HUES48 (cell line): ENCODE data around the gene WSCD2.

Experiments
- H3K27ac ChIP-seq: one replicate; pipeline ENCODE4 v1.7.0; 2013; ENCODE audit warnings: low read depth, low read length, inconsistent platforms
- H3K27me3 ChIP-seq: 2 replicates; pipeline ENCODE4 v1.6.1; 2013; ENCODE audit warnings: mild to moderate bottlenecking, low read length; ENCODE audit not compliant: control insufficient read depth, insufficient read depth
- H3K36me3 ChIP-seq: 2 replicates; pipeline ENCODE4 v1.6.1; 2013; ENCODE audit warnings: low read length; ENCODE audit not compliant: control insufficient read depth, insufficient read depth
- H3K4me1 ChIP-seq: 2 replicates; pipeline ENCODE4 v1.6.1; 2013; ENCODE audit warnings: mild to moderate bottlenecking, low read length; ENCODE audit not compliant: control insufficient read depth, insufficient read depth
- H3K4me3 ChIP-seq: 2 replicates; pipeline ENCODE4 v1.5.1; 2013; ENCODE audit warnings: mild to moderate bottlenecking, low read depth, low read length
- H3K9ac ChIP-seq: 2 replicates; pipeline ENCODE4 v1.6.1; 2013; ENCODE audit warnings: mild to moderate bottlenecking, low read depth, low read length, moderate library complexity
- H3K9me3 ChIP-seq: 2 replicates; pipeline ENCODE4 v1.6.1; 2013; ENCODE audit warnings: low read length; ENCODE audit not compliant: control insufficient read depth, insufficient read depth

WSCD2 gene

DNA sequence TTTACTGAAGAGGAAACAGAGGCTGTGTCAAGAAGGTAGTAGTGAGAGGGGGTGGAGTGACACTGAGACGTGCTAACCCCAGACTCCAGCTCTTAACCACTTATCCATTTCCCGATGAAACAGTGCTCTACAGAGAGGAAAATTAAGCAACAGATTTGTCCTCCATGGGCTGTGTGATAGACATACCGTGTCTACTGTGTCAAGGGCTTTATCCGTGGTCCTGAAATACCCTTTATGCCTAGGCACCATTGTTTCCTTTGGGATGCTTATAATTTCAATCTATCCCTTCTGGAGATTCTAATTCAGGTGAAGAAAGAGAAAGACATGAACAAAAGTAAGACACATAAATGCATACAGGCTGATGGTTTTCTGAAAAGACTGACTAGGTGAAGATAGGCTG, 138.4 kb downstream of the WSCD2 start:
- no peak overlapping the region for H3K9ac ChIP-seq

GRCh38 chr12:108268397-108268796, 139.3 kb downstream of the WSCD2 start:
- Histone ChIP-seq H3K27me3 (no peaks in the 10 kb centered on the region), H3K9me3 (no peaks in the 10 kb centered on the region), H3K9ac (no peak overlapping the region), H3K27ac (no peak overlapping the region), H3K4me1 (no peaks in the 10 kb centered on the region), H3K36me3 (no peaks in the 10 kb centered on the region), H3K4me3 (no peak overlapping the region)

More for the DNA sequence above, 138.4 kb downstream of the WSCD2 start:
- Histone ChIP-seq H3K36me3 (no peaks in the 10 kb centered on the region), H3K4me3 (no peak overlapping the region), H3K4me1 (no peaks in the 10 kb centered on the region), H3K27me3 (no peaks in the 10 kb centered on the region), H3K9me3 (no peaks in the 10 kb centered on the region), H3K27ac (no peak overlapping the region)

GRCh38 chr12:108269224-108269623, 140.1 kb downstream of the WSCD2 start:
- H3K27ac ChIP-seq: no peak overlapping the region
- H3K27me3 ChIP-seq: no peaks in the 10 kb centered on the region
- no peaks in the 10 kb centered on the region for H3K4me1 ChIP-seq
- H3K36me3 ChIP-seq: no peaks in the 10 kb centered on the region
- H3K9ac ChIP-seq: no peak overlapping the region
- no peaks in the 10 kb centered on the region for H3K9me3 ChIP-seq
- no peak overlapping the region for H3K4me3 ChIP-seq

GRCh38 chr12:108270035-108270848, 141.2 kb downstream of the WSCD2 start:
- Histone ChIP-seq H3K36me3 (no peaks in the 10 kb centered on the region), H3K9ac (no peak overlapping the region), H3K9me3 (no peaks in the 10 kb centered on the region), H3K27ac (no peak overlapping the region), H3K4me3 (no peak overlapping the region), H3K27me3 (no peaks in the 10 kb centered on the region), H3K4me1 (no peaks in the 10 kb centered on the region)

DNA sequence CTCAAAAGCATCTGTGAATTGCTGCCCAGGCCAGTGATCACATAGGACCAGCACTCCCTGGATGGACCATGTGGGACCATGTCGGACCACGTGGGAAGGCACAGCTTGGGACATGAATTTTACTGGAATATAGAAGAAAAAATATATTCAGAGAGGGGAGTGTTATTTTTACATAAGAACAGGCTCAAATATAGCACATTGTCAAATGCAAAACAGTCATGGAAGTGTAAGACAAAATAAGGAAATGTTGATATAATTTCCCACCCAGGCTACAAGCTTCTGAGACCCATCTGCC, 141.7 kb downstream of the WSCD2 start:
- Histone ChIP-seq H3K4me3 (no peak overlapping the region), H3K9ac (no peak overlapping the region), H3K27me3 (no peaks in the 10 kb centered on the region), H3K27ac (no peak overlapping the region), H3K36me3 (no peaks in the 10 kb centered on the region), H3K9me3 (no peaks in the 10 kb centered on the region), H3K4me1 (peaks cover 4% of the 10 kb centered on the region; the same call in 1 of the 2 replicates)

GRCh38 chr12:108271951-108272872, 143.1 kb downstream of the WSCD2 start:
- Histone ChIP-seq H3K4me1 (peaks cover 4% of the 10 kb centered on the region; the same call in 1 of the 2 replicates), H3K27ac (no peak overlapping the region), H3K9ac (no peak overlapping the region), H3K4me3 (no peak overlapping the region), H3K9me3 (no peaks in the 10 kb centered on the region), H3K27me3 (no peaks in the 10 kb centered on the region), H3K36me3 (no peaks in the 10 kb centered on the region)

DNA sequence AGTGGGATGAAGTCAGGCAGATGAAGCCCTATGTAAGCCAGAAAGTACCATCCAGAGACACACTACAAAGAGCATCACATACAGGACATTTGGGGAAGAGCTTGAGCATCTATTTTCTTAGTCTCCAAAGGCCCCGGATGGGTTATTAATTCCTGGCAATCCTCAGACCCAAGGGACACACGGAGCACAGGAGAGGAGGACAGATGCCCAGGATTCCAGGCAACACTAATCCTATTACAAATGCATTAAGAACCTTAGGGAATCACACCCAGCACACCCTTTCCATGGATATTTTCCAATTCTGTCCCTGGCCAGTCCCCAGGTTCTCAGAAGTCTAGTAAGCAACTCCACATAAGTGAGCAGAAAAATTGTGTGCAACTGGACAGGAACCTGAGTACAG, 144.1 kb downstream of the WSCD2 start:
- no peak overlapping the region for H3K4me3 ChIP-seq
- H3K27me3 ChIP-seq: no peaks in the 10 kb centered on the region
- H3K9ac ChIP-seq: no peak overlapping the region
- no peaks in the 10 kb centered on the region for H3K9me3 ChIP-seq
- H3K27ac ChIP-seq: no peak overlapping the region
- peaks cover 4% of the 10 kb centered on the region; the same call in 1 of the 2 replicates for H3K4me1 ChIP-seq
- H3K36me3 ChIP-seq: no peaks in the 10 kb centered on the region

DNA sequence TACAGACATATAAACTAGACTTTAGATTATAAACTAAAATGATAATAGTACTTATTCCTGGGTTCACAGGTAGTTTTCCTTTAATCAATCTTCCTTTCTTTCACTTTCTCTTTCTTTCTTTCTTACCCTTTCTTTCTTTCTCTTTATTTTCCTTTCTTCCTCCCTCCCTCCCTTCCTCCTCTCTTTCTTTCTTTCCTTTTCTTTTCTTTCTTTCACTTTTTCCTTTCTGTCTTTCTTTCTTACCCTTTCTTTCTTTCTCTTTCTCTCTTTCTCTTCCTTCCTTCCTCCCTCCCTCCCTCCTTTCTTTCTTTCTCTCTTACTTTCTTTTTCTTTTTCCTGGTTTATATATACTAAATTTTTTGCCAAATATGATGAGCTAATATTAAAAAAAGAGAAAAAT, 148.5 kb downstream of the WSCD2 start:
- Histone ChIP-seq H3K27me3 (no peaks in the 10 kb centered on the region), H3K9ac (no peak overlapping the region), H3K9me3 (no peaks in the 10 kb centered on the region), H3K27ac (no peak overlapping the region), H3K36me3 (no peaks in the 10 kb centered on the region), H3K4me3 (no peak overlapping the region), H3K4me1 (peaks cover 4% of the 10 kb centered on the region; the same call in 1 of the 2 replicates)

DNA sequence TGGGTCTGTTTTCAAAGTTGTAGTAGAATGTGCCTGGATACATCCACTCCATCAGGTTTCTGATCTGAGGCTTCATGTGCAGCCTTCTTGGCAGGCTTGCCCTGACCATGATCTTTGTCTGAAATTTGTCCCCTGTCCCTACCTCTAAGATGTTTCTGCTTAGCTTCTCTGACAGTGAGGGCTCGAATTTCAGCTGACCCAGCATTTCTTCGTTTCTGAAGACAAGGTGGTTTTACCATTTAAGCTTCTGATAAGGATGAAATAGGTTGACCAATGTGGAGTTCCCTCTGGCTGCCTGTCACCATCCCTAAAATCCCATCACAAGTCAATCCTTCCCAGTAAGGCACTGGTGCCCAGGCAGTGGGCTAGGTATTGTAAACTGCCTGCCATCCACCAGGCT, 153.1 kb downstream of the WSCD2 start:
- no peak overlapping the region for H3K9ac ChIP-seq
- no peaks in the 10 kb centered on the region for H3K27me3 ChIP-seq
- no peaks in the 10 kb centered on the region for H3K36me3 ChIP-seq

DNA sequence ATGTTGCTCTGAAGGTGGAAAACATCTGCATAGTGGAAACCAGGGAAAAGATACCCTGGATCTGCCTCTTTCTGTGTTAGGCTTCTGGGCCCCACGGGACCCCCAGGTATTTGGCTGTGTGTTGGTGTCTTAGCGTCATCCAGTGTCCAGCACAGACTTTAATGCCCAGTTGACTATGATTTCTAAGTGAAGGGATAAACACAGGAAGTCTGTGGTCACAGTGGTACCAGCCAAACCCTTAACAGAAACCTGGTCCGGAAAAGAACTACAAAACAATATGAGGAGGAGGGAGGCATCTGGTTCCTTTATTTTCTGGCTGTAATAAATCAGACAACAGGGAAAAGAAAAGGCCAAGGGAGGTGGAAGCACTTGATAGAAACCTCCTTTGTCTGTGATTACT, 153.6 kb downstream of the WSCD2 start:
- no peak overlapping the region for H3K9ac ChIP-seq
- peaks cover 16% of the 10 kb centered on the region for H3K4me1 ChIP-seq
- H3K9me3 ChIP-seq: no peaks in the 10 kb centered on the region
- H3K36me3 ChIP-seq: no peaks in the 10 kb centered on the region
- H3K27me3 ChIP-seq: no peaks in the 10 kb centered on the region
- H3K27ac ChIP-seq: no peak overlapping the region
- no peak overlapping the region for H3K4me3 ChIP-seq

More for the DNA sequence above, 153.1 kb downstream of the WSCD2 start:
- no peaks in the 10 kb centered on the region for H3K9me3 ChIP-seq
- H3K4me1 ChIP-seq: peaks cover 16% of the 10 kb centered on the region
- no peak overlapping the region for H3K4me3 ChIP-seq
- no peak overlapping the region for H3K27ac ChIP-seq

DNA sequence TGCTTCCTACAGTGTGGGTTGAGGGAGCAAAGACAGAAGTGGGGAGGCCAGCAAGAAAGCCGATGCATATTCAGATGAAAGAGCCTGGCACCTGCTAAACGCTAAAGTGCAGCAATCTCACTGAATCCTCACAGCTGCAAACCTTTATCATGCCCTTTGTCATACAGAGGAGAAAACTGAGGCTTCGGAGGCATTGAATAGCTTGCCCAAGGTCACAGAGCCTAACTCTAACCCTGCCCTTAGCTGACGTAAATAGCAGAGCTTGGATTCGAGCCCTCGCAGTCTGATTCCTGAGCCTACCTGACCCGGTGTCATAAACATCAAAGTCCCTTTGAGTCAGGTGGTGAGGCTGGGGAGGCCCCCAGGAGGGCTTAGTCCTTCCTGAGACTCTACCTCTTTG, 155.1 kb downstream of the WSCD2 start:
- Histone ChIP-seq H3K36me3 (no peaks in the 10 kb centered on the region), H3K9ac (no peak overlapping the region), H3K4me1 (peaks cover 16% of the 10 kb centered on the region), H3K9me3 (no peaks in the 10 kb centered on the region), H3K27me3 (no peaks in the 10 kb centered on the region), H3K27ac (no peak overlapping the region), H3K4me3 (no peak overlapping the region)
